Measurements from ENCODE around the gene SYCE1L.
"Not testable (repeated sequence)": the region's sequence is repeated elsewhere in the genome, so short reads cannot be mapped to it uniquely, and the experiment has no call there.

Gene SYCE1L

GRCh38 chr16:77207030-77207429 is 7.8 kb downstream of the SYCE1L start:
- DNase-seq: no peak

GRCh38 chr16:77208382-77208781 is 9.2 kb downstream of the SYCE1L start:
- no peak for DNase-seq

GRCh38 chr16:77211880-77212740 is 12.9 kb downstream of the SYCE1L start:
- peak; percentile 53 for DNase-seq

GRCh38 chr16:77212741-77213541 is 13.7 kb downstream of the SYCE1L start:
- peak; percentile 7 for DNase-seq

DNA sequence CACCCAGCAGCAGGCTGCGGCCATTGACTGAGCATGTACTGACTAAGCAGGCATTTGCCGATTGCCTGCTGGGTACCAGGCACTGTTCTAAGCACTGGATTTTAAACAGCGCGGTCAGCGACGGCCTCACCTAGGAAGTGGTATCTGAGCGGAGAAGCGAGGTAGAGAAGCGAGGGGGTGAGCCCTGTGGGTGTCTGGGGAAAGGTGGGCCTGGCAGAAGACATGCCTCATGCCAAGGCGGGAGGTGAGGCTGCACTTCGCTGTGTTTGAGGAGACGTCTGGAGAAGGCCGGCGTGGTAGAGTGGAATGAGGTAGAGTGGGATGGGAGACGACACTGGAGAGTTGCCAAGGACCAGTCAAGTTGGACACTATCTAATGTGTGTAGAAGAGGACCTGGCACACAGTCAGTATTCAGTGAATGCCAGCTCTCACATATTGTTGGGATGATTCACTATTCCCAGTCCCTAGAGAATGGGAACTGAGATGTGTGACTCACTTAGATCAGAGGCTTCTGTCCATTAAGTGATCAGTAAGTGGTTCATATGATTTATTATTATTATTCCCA is 14.4 kb downstream of the SYCE1L start:
- DNase-seq: no peak

- DNase-seq: no peak
Measured at GRCh38 chr16:77214411-77215138, 15.4 kb downstream of the SYCE1L start.

GRCh38 chr16:77219437-77219836 is 20.2 kb downstream of the SYCE1L start:
- DNase-seq: no peak

DNA sequence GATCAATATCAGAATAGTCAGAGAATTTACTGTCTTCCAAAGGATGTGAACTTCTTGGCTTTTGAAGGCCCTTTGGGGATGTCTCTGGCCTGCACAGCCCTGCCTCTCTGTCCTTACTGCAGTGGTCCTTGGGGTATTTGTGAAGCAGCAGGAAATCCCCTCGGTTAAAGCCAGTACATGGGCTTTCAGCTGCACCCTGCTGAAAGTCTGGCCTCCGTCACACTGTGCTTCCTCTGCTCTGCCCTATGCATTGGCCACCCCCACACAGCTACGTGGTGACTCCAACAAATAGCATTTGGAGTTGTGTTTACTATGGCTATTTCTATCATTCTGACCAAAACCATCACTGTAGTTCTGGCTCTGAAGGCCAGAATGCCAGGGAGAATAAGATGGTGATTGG is 21.2 kb downstream of the SYCE1L start:
- DNase-seq: no peak

GRCh38 chr16:77221482-77221881 is 22.3 kb downstream of the SYCE1L start:
- DNase-seq: no peak

GRCh38 chr16:77223184-77223583 is 24.0 kb downstream of the SYCE1L start:
- no peak for DNase-seq

GRCh38 chr16:77225182-77225581 is 26.0 kb downstream of the SYCE1L start:
- no peak for DNase-seq

GRCh38 chr16:77227745-77228144 is 28.5 kb downstream of the SYCE1L start:
- DNase-seq: no peak

- no peak for DNase-seq
Measured at GRCh38 chr16:77231047-77231446, 31.8 kb downstream of the SYCE1L start.

DNA sequence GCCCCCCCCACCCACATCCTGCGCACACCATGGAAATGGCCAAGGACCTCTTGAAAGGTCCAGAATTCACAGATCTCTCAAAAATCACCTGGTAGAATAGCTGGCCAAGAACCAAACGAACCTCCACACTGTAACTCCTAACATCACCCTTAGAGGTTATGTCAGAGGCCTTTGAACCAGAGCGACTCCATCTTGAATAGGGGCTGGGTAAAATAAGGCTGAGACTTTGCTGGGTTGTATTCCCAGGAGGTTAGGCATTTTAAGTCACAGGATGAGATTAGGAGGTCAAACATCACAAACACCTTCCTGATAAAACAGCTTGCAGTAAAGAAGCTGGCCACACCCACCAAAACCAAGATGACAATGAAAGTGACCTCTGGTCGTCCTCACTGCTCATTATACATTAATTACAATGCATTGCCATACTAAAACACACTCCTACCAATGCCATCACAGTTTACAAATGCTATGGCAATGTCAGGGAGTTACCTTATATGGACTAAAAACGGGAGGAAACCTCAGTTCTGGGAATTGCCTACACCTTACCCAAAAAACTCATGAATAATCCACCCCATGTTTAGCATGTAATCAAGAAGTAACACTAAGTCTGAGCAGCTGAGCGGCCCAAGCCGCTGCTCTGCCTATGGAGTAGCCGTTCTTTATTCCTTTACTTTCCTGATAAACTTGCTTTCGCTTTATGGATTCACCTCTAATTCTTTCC is 34.8 kb downstream of the SYCE1L start:
- no peak for DNase-seq

DNA sequence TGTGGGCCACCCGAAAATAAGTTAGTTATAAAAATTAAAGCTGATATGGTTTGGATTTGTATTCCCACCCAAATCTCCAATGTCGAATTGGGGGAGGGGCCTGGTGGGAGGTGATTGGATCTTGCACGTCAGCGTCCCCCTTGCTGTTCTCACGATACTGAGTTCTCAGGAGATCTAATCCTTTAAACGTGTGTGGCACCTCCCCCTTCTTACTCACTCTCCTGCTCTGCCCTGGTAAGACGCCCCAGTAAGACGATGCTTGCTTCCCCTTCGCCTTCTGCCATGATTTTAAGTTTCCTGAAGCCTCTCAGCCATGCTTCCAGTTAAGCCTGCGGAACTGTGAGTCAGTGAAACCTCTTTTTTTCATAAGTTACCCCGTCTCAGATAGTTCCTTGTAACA is 35.4 kb downstream of the SYCE1L start:
- no peak for DNase-seq

GRCh38 chr16:77236063-77236511 is 36.9 kb downstream of the SYCE1L start:
- DNase-seq: peak; percentile 59

DNA sequence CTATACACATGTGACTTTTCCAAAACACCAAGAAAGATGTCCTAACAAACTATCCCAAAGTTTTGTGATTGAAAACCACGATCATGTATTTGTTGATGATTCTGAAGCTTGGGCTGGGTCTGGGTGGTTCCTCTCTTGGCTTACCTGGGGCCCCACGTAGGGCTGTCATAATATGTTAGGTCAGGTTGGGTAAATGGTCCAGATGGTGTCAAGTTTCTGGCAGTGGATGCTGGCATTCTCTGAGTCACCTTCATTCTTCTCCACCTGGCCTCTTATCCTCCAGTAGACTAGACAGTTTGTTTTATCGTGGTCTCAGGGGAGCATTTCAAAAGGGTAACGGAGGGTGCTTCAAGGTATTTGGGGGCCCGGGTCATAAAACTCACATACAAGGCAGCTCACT is 39.4 kb downstream of the SYCE1L start:
- peak; percentile 36 for DNase-seq

GRCh38 chr16:77242471-77242870 is 43.3 kb downstream of the SYCE1L start:
- DNase-seq: not testable (repeated sequence)

GRCh38 chr16:77246150-77246549 is 46.9 kb downstream of the SYCE1L start:
- DNase-seq: no peak

- DNase-seq: no peak
Measured at GRCh38 chr16:77250400-77250799, 51.2 kb downstream of the SYCE1L start.
